ENCODE measurements around the gene TSC22D2.

DNA sequence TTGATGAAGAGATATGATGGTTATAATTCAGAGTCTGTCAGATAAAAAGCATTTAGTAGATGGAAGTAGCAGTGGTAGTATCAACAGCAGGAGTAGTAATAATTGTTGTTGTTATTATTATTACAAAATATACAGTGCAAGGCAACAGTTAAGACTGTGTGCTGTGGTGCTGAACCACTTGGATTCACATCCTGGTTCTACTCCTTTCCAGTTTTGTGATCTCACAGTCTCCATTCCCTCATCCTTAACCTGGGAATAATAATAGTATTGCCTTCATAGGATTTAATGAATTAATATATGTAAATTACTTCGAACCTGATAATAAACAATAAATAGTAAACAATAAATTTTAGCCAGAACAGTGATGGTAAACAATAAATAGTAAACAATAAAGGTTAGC is 37.1 kb upstream of the TSC22D2 start:
- no peak for TF ChIP-seq EP300 (IDR thresholded peaks at IDR 0.05; ENCODE audit: borderline replicate concordance)
- no peak for TF ChIP-seq TAF1 (IDR thresholded peaks at IDR 0.05; ENCODE audit: low read depth)
- TF ChIP-seq YY1 (IDR thresholded peaks at IDR 0.05; ENCODE audit: low read depth): no peak
- no peak for TF ChIP-seq NFIC (IDR thresholded peaks at IDR 0.05)
- TF ChIP-seq TCF12 (IDR thresholded peaks at IDR 0.05; ENCODE audit: low read depth): no peak
- no peak for TF ChIP-seq RAD21 (IDR thresholded peaks at IDR 0.05; ENCODE audit: low read depth)
